ENCODE data around the gene RNF144A. TPM values are rescaled to one million over a fixed set of nuclear protein-coding genes. Genes with fewer than 3 reads are reported as not detected.

RNF144A gene
- total and polyA plus RNA-seq, 10 of the 15 experiments (the other 5 are each of a cell fraction or from before 2014, with no cell fraction given), result 0.02 to 12.1 (median 0.48) TPM; not detected in 1

DNA sequence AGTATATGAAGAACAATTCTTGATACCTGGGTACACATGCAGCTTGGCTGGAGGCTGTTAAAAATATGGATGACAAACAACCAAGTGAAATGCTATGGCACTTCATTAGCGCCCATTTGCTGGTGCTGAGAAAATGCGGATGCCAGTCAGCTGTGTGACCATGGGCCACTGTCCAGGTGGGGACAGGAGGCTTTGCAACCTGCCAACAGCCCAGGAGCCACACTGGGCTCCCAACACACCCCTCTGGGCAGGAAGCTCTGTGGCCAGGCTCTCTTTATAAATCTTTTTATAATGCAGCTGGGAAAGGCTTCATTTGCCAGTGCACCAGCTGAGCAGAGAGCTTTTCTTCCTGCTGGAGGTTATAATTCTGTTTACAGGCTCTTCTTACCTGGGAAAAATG lies 19.9 kb downstream of the RNF144A start:
- no peak overlapping the region for H3K27ac ChIP-seq (ENCODE audit: control insufficient read depth, insufficient read depth)
- H3K4me3 ChIP-seq, result no peak overlapping the region
- intact Hi-C loops (cut with micrococcal nuclease; ENCODE audit: unreplicated experiment), result no loop called here
- H3K36me3 ChIP-seq (ENCODE audit: control insufficient read depth in 2 of 2, insufficient read depth in 2 of 2, low read length in 1 of 2), result peaks cover 0 to 2% of the 10 kb centered on the region in 2 experiments; a peak in 2 of 4 replicates
- H3K4me2 ChIP-seq (ENCODE audit: control insufficient read depth, insufficient read depth), result no peak overlapping the region
- in situ Hi-C loops (cut with MboI), result no loop called here
- CTCF ChIA-PET, result no interaction called here
- DNase-seq (ENCODE audit: low read depth, low spot score) (no peak), FAIRE-seq (no peak), ATAC-seq (no peak)
- no peaks in the 10 kb centered on the region for H4K20me1 ChIP-seq (ENCODE audit: control insufficient read depth, insufficient read depth)
- no peak overlapping the region for H2AFZ ChIP-seq (ENCODE audit: control insufficient read depth, low read depth, low read length)
- peaks cover 9% of the 10 kb centered on the region; the same call in 1 of the 2 replicates for H3K4me1 ChIP-seq (ENCODE audit: control insufficient read depth, insufficient read depth, low read length)
- H3K9me3 ChIP-seq (replicated peaks; ENCODE audit: control insufficient read depth, insufficient read depth, low read length), result no peaks in the 10 kb centered on the region; the same call in 2 of the 3 replicates
- TF ChIP-seq YY1 (IDR thresholded peaks at IDR 0.05; ENCODE audit: low read depth, low read length) (no peak), ZBED1 (IDR thresholded peaks at IDR 0.05; ENCODE audit: borderline replicate concordance) (no peak), CBFB (IDR thresholded peaks at IDR 0.05; ENCODE audit: low read depth) (no peak), MEF2B (IDR thresholded peaks at IDR 0.05; ENCODE audit: partially characterized antibody, poor library complexity, severe bottlenecking) (no peak)
- TF ChIP-seq, protein P1, sequence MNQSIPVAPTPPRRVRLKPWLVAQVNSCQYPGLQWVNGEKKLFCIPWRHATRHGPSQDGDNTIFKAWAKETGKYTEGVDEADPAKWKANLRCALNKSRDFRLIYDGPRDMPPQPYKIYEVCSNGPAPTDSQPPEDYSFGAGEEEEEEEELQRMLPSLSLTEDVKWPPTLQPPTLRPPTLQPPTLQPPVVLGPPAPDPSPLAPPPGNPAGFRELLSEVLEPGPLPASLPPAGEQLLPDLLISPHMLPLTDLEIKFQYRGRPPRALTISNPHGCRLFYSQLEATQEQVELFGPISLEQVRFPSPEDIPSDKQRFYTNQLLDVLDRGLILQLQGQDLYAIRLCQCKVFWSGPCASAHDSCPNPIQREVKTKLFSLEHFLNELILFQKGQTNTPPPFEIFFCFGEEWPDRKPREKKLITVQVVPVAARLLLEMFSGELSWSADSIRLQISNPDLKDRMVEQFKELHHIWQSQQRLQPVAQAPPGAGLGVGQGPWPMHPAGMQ (IDR thresholded peaks at IDR 0.05; ENCODE audit: borderline replicate concordance), result no peak
- H3K9ac ChIP-seq (ENCODE audit: control insufficient read depth, insufficient read depth, low read length), result no peak overlapping the region
- 100% methylated on average over 2 of the region's 2 CpGs for WGBS (ENCODE audit: insufficient coverage, insufficient replicate concordance, low lambda C conversion rate, missing lambda C conversion rate)
- SMC1A ChIA-PET (ENCODE audit: uncharacterized antibody, unreplicated experiment), result interaction anchor here (1.1 to 5.6 kb wide), 2 partner anchors 8 to 9 kb away, joined by 3 to 30 read pairs; no protein-coding TSS in a partner anchor
- no peaks in the 10 kb centered on the region for H3K79me2 ChIP-seq (ENCODE audit: control insufficient read depth, insufficient read depth, low read length)
- RAD21 ChIA-PET (ENCODE audit: unreplicated experiment), result no interaction called here
- no peaks in the 10 kb centered on the region for H3K27me3 ChIP-seq (replicated peaks in 1 of 2; ENCODE audit: control insufficient read depth in 2 of 2, insufficient read depth in 2 of 2, low read length in 1 of 2)
- POLR2A ChIA-PET, result no interaction called here
- no TSS peak for BruUV-seq (replicated peaks)

DNA sequence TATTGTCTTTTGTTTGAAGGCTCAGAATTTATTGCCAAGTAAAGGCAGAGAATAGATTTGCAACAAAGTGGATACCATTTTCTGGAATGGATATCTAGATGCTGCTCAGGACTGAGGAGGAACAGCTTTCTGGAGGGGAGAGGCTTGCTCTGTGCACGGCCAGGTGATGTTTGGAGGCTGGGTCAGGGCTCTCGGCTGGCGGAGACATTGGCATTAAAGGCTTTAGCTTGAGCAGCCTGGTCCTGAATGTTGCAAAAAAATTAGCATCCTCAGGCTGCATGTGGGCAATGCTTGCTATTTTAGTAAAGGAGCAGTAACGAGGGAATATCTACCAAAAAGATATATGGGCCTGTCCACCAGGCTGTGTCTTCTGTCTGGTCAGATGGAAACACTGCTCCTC lies 20.4 kb downstream of the RNF144A start:
- no peak for FAIRE-seq
- in situ Hi-C loops (cut with MboI), result no loop called here
- Histone ChIP-seq H3K27me3 (replicated peaks in 1 of 2; ENCODE audit: control insufficient read depth in 2 of 2, insufficient read depth in 2 of 2, low read length in 1 of 2) (no peaks in the 10 kb centered on the region), H3K27ac (ENCODE audit: control insufficient read depth, insufficient read depth) (no peak overlapping the region), H3K4me3 (no peak overlapping the region), H3K36me3 (ENCODE audit: control insufficient read depth in 2 of 2, insufficient read depth in 2 of 2, low read length in 1 of 2) (peaks cover 0 to 2% of the 10 kb centered on the region in 2 experiments; a peak in 2 of 4 replicates), H2AFZ (ENCODE audit: control insufficient read depth, low read depth, low read length) (no peak overlapping the region), H3K9me3 (replicated peaks; ENCODE audit: control insufficient read depth, insufficient read depth, low read length) (no peaks in the 10 kb centered on the region; the same call in 2 of the 3 replicates), H3K9ac (ENCODE audit: control insufficient read depth, insufficient read depth, low read length) (no peak overlapping the region), H4K20me1 (ENCODE audit: control insufficient read depth, insufficient read depth) (no peaks in the 10 kb centered on the region), H3K4me2 (ENCODE audit: control insufficient read depth, insufficient read depth) (no peak overlapping the region), H3K79me2 (ENCODE audit: control insufficient read depth, insufficient read depth, low read length) (no peaks in the 10 kb centered on the region), H3K4me1 (ENCODE audit: control insufficient read depth, insufficient read depth, low read length) (peaks cover 9% of the 10 kb centered on the region; the same call in 1 of the 2 replicates)
- ATAC-seq, result no peak
- ChIA-PET POLR2A (no interaction called here), RAD21 (ENCODE audit: unreplicated experiment) (no interaction called here), SMC1A (ENCODE audit: uncharacterized antibody, unreplicated experiment) (interaction anchor here (1.1 to 5.6 kb wide), 2 partner anchors 9 kb away, joined by 3 to 30 read pairs; no protein-coding TSS in a partner anchor), CTCF (no interaction called here)
- DNase-seq (ENCODE audit: low read depth, low spot score), result no peak
- 47% methylated on average over 4 of the region's 4 CpGs for WGBS (ENCODE audit: insufficient coverage, insufficient replicate concordance, low lambda C conversion rate, missing lambda C conversion rate)
- no TSS peak for BruUV-seq (replicated peaks)
- intact Hi-C loops (cut with micrococcal nuclease; ENCODE audit: unreplicated experiment), result no loop called here
- no peak for TF ChIP-seq NFIC (IDR thresholded peaks at IDR 0.05; ENCODE audit: low read depth, low read length)
- no peak for TF ChIP-seq HDAC2 (IDR thresholded peaks at IDR 0.05)
- TF ChIP-seq MYC (IDR thresholded peaks at IDR 0.05; ENCODE audit: insufficient read depth, insufficient read length, insufficient replicate concordance, low read length, severe bottlenecking), result no peak
- no peak for TF ChIP-seq CBX5 (IDR thresholded peaks at IDR 0.05; ENCODE audit: low read depth)
